NCI-H345 treated with DMSO at 0.1 percent for 48 hours (cell line): Measurements from ENCODE around the gene CEP78.
"Not testable (repeated sequence)": the region's sequence is repeated elsewhere in the genome, so short reads cannot be mapped to it uniquely, and the experiment has no call there.

Source experiments
- DNase-seq: peaks from one replicate; lab custom pipeline; 2025; ENCODE audit not compliant: unreplicated experiment; lab: John Stamatoyannopoulos, UW

CEP78 gene

DNA sequence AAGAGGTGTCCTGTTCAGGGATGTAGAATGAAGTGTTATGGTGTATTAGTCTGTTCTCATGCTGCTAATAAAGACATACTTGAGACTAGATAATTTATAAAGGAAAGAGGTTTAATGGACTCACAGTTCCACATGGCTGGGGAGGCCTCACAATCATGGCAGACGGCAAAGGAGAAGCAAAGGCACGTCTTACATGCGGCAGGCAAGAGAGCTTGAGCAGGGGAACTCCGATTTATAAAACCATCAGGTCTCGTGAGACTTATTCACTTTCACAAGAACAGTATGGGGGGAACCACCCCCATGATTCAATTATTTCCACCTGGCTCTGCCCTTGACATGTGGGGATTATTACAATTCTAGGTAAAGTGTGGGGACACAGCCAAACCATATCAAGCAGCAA lies 3.4 kb upstream of the CEP78 start:
- DNase-seq: not testable (repeated sequence)

DNA sequence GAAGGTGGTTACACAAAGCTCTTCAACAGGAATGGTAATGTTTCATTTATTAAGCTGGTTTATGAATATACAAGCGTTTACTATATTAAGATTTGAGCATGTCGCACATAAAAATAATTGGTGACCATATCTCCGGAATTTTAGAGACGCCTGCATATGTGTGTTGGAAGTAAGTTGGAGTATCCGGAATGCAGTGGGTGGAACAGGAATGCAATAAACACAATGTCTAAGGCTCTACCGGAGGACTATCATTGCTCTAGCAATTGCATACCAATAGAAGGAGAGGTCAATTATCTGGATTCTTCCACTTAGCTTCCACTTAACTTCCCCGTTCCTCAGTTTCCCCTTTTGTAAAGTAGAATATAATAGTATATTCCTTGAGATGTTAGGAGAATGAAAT lies 1.1 kb upstream of the CEP78 start:
- DNase-seq: no peak

DNA sequence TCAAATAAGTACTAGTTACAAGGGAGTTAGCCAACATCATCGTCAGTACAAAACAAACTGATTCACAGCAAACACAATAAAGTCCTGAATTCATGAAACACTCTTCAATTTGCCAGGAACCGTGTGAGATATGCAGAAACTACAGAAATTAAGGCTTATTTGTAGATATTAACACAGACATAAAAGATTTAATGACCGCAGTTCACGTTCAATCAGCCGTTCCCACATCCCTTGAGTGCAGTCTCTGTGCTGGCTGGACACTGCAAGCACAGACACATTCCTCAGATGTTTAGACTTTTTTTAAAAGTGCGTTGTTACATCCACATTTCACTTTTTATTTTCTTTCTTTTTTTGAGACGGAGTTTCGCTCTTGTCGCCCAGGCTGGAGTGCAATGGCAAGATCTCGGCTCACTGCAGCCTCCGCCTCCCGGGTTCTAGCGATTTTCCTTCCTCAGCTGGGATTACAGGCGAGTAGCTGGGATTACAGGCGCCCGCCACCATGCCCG lies 566 bp upstream of the CEP78 start:
- DNase-seq: no peak

DNA sequence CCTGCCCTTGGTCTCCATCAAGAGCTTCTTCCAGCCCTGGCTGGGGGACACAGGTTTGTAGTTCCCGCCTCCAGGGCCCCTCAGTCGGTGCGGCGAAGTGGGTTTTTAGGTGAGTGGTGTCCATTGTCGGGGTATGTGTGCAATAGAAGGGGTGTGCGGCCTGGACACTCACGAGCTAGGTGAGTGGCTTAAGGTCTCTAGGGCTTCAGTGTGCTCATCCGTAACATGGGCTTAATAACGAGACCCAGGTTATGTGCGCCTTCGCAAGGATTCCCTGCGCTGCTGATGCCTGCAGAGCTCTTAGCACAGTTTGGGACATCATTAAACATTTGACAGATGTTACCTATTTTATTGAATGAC lies 656 bp downstream of the CEP78 start:
- DNase-seq: peak; percentile 17

DNA sequence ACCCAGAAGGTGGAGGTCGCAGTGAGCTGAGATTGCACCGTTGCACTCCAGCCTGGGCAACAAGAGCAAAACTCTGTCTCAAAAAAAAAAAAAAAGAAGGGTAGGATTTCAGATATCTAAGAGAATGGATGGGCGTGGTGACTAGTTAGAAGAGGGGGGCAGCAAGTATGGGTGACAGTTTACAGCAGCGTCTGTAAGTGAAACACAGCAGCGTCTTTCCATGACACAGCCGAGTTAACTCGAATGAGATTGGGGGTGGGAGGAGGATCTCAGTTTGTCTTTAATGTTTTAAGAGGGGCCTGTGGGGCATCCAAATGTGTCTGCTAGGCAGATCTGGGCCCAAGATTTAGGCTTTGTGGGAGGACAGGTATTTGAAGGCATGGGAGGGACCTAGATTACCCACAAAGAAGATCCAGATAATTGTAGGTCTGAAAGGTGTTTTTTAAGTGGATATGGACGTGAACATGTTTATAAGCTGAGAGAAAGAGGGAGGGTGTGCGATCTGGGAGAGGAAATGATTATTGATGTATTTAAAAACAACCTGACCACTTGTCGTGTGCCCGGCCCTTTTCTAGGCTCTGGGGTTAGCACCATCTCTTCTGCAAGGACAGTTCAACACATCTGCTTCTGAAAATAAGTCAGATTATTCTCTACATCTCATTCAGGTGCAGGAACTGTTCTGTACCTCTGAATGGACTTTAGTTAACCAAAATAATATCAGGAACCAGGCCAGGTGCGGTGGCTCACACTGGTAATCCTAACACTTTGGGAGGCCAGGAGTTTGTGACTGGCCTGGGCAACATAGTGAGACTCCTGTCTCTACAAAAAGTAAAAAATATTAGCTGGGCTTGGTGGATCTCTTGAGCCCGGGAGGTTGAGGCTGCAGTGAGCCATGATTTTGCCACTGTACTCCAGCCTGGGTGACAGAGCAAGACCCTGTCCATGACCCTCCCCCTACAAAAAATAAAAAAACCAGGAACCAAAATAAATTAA lies 2.5 kb downstream of the CEP78 start:
- DNase-seq: no peak

DNA sequence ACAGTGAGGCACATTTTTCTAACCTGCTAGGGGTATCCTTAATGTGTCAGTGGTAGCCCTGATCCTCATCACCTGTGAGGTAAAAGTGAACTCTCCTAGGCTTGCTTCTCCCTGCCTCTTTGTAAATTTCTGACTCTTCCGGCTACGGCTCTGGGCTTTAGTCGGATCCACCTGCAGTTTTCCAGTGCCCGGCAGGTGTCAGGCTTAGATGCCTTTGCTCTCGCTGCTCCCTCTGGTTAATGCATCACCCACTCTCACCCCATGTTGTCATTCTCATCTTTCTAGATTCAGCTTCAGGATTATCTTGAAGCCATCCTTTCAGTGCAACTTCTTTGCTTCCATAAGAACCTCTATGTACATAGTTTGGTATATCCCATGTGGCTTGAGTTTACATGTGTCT lies 3.6 kb downstream of the CEP78 start:
- DNase-seq: no peak

DNA sequence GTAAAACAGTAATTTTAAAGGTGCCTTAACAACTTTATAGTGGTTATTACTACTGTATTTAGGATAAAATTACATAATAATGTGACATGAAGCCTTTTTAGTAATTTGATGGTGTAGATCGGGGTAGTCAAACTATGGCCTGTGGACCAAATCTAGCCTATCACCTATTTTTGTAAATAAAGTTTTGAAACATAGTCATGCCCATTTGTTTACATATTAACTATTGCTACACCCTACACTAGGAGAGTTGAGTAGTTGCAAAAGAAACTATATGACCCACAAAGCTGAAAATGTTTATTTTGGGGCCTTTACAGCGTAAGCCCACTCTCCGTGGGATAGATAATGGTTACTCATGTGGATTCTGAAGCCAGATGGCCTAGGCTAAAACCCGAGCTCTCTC lies 6.2 kb downstream of the CEP78 start:
- DNase-seq: no peak

DNA sequence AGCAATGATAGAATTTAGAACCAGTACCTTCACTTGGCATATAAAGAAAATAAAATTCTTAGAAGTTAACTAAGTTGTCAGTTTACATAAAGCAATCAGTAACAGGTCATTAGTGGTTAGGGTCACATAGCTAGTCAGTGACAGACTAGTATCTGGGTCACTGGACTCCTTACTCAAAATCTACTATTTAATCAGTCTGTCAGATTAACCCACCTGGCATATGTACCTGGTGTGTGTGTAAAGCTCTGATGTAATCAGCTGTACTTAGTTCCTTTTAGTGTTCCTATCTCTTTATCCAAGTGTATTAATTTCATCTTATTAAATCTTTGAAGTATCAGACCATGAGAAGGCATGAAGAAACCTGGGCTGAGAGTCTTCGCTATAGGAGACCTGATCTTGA lies 7.3 kb downstream of the CEP78 start:
- DNase-seq: no peak

DNA sequence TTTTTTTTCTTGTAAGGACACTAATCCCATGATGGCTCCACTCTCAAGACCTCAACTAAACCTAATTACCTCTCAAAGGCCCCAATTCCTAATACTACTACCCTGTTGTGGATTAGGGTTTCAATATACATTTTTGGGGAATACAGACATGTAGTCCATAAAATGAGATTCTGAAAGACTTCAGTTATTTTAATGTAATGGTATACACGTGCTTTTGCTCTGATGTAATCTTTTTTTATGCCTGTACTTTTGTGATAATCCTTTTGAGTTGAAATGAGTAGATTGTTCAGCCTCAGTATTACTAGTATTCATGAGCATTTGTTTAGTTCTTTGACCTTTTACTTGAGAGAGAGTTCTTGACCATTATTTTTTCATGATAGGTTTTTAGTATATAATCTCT lies 9.5 kb downstream of the CEP78 start:
- no peak for DNase-seq

DNA sequence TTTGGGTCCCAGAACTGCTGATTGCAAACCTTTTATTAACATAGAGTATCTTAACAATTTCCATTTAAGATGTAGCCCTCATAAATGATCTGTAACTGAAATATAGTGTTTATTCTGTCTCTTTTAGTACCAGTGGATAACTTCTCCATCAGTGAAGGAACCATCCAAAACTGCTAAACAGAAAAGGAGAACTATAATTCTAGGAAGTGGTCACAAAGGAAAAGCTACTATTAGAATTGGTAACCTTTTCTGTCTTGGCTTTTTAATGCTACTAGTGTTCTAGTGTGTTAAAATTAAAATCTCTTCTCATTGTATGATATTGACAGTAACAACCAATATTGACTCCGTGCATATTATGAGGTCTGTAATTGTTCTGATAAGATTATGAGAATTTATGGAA lies 12.8 kb downstream of the CEP78 start:
- no peak for DNase-seq

DNA sequence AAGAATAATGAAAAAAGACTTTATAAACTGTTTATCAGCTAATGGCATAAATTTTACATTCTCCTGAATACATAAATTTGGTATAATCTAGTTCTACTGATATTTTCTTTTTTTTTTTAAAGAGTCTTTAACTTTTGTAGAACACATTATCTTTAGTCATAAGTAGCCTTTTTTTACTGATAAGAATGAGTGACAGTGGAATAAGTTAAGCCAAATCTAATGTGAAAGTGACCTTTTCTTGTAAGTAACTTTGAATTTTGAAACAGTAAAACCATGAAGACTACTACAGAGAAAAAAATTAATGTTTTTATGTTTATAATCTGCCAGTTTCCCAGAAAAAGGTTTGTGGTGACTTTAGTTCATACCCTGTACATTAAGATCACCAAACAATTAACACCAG lies 13.7 kb downstream of the CEP78 start:
- DNase-seq: no peak

DNA sequence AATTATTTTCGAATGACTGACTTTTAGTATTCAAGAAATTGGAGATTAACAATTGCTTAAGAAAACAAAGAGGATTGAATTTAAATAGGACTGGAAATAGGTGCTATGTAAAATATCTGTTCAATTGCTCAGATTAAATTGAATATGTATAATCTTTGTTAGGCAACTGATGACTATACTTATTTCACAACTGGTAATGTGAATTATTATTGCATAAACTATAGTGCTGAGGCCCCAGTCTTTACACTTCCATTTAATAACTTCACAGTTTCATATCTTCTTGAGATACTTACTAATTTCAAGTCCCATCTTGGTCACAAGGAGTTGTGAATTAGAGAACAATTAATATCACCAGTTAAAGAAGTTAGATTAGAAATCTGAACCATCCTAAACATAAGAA lies 16.7 kb downstream of the CEP78 start:
- DNase-seq: no peak

DNA sequence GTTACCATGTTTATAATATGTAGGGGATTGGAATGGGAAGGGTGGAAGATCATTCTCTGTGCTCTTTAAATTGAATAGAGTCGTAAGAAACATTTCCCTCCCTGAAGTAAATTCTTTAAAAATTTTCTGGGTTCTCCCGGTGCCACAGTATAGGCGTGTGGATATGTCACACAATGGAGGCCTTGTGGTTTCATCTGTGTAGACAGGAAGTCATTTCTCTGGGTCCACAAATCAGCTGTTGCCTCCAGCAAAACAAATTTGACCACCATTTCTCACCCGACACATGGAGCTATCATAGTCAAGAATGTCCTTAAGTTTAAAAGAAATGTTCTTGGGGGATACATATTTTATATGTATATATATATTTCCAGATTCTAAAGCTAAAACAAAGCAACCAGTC lies 17.4 kb downstream of the CEP78 start:
- DNase-seq: no peak

DNA sequence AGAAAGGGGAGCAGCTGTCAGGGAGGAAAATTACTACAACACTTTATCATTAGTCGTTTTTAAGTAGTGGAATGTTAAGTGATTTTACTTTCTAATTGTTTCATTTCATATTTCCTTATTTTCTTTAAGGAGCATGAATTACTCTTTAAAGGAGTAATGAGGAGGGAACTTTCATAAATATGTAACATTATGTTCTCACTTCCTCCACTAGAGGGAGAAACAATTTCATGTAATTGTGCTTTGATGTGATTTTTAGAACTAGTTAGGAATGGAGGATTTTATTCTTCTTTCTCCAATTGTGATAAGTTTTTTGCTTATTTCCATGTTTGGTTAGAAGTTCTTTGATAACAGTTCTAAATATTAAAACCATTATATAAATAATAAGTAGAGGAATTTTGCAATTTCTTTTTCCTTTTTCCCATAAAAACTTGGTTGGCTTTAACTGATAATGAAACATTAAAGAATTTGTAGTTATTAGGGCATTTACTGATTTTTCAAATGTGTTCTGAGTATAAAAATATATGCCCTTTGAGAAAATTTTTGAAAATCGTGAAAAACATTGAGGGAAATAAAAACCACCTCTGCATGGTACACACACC lies 25.6 kb downstream of the CEP78 start:
- no peak for DNase-seq

DNA sequence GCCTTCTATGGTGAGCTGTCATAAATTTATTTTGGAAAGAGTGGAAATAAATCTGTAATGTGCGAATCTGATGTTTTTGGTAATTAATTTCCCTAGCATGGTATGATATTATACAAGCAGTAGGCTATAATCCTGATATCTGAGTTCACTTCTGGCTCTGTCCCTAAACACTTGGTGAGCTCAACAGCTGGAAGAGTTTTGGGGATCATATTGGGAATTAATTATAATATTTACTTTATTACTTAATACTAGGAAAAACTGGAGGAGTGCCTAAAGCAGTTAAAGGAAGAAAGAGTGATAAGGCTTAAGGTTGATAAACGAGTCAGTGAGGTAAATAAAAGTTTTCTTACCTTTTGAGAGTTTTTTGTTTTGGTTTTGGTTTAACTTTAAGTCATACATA lies 26.8 kb downstream of the CEP78 start:
- DNase-seq: no peak

DNA sequence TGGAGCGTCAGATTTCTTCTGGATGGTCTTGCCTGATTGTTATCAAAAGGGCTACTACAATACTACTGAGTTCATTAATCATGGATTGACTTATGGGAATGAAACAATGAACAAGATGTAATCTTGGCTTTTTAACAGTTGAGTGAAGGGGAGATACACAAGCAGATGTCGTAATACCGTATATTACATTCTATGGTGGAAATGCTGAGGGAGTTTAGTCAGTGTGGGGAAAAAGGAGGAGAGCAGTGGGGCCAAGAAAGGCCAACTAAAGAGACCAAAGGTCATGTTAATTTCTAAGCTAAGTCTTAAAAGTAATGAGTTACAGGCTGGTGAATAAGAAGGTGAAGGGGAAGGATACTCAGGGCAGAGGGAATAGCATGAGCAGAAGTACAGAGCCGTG lies 32.0 kb downstream of the CEP78 start:
- DNase-seq: no peak

DNA sequence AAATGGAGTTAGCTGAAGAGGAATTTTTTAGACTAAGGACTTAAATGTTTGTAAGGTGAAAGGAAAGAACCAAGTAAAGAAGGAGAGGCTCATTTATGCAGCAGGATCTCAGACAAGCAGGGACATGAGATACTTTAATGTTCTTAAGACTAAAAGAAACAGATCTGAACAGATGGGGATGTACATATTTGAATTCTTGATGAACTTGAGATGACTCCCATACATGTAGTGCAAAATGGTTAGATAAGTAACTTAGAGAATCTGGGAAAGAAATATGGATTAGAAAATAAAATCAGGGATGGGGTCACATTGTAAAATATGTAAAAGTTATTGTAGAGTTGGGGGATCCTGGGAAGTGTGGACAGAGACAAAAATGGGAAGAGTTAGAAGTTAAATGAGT lies 33.9 kb downstream of the CEP78 start:
- no peak for DNase-seq

DNA sequence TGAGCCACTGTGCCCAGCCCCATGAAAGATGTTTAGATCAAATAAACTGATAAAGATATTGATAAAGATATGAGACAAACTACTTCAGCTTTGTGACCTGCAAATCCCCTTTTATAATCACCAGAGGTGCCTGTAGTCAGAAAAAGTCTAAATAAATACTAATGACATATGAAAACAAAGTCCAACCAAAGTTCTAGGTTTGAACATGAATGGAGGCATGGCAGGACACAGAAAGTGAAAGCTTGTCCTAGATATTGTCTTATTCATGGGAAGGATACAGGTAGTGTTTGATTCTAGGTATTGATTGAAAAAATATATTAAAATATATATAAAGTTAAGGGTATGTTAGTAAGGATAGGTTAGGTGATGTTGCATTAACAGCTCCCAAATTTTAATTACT lies 36.4 kb downstream of the CEP78 start:
- no peak for DNase-seq

DNA sequence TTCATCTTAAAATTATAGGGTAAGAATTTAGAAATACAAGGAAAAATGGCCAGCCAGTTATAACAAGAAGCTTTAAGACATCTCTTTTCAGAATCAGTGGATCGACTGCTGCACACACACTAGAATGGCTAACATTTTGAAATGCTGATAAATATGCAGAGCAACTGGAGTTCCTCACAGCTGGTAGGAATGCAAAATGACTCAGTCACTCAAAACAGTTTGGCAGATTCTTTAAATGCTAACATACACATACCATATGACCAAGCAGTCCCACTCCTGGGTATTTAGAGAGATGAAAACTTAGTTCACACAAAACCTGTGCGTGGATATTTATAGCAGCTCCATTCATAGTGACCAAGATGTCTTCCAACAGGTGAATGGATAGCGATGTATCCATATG lies 37.9 kb downstream of the CEP78 start:
- no peak for DNase-seq

DNA sequence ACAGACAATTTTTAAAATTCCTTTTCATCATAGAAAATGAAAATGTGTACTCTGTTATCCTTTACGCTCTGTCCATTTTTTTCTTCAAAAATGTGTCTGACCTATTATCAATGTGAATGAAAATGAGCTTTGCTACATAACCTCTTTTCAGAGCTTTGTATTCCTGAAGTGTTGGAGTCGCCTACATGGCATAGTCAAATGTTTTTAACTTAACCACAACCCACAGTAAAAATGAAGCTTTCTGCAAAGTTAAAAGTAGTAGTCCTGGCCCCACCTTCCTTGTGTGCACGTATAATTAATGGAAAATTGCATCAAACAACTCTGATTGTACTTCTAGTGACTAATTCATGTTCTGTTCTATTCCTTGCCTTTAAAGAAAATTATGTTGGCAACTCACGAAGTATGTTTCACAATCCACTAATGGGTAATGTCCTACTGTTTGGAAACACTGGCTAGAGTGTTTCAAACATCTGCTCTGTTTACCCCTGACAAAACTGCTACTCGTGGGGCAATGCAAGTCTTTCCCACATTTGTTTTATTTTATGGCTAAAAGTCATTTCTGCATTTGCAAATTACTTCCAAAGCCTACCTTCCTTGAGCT lies 42.4 kb downstream of the CEP78 start:
- no peak for DNase-seq

DNA sequence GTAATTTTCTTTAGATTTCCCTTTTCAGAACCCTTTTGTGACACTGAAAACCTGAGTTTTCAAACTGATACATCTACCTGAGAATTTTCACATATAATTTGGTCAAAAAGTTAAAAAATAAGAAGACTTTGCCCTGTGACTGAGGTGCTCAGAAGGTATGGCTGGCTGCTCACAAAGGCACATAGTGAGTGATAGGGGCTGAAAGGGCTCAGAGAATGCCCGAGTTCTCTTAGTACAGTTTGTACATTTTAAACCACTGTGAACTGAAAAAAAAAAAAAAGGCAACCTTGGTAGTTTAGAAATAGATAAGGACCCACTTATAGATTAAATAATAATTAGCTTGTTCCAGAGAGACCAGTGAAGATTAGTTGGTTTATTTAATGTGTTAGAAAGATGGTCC lies 42.9 kb downstream of the CEP78 start:
- DNase-seq: no peak

DNA sequence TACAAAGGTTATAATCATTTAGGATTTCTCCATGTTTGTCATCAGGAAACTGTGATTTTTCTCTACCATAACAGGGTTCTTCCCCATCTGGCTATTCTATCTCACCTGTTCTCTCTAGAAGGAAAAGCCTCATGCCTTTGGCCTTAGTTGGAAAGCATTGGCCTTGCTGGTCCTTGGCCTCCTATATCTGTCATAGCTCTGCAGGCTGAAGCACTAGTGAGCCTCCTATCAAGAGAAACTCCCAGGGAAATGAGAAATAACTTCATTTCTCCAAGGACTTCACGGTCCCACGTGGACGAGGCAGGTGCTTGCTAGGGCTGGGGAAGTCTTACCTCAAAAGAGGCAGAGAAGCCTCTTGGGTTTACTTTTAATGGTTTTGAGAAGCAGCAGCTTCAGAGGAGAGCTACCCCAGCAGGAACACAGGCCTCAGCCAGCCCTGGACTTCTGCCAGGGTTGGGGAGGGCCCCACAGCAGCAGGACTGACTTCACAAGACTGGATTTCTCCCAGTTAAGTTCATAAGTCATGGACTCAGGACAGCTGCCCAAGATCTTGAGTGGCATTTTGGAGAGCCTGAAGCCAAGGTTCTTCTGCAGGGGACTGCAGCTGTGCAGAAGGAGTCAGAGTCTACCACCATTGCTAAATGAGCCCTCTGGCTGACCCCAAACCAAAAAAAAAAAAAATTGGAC lies 45.2 kb downstream of the CEP78 start:
- no peak for DNase-seq
